ENCODE measurements around the gene NFU1.

DNA sequence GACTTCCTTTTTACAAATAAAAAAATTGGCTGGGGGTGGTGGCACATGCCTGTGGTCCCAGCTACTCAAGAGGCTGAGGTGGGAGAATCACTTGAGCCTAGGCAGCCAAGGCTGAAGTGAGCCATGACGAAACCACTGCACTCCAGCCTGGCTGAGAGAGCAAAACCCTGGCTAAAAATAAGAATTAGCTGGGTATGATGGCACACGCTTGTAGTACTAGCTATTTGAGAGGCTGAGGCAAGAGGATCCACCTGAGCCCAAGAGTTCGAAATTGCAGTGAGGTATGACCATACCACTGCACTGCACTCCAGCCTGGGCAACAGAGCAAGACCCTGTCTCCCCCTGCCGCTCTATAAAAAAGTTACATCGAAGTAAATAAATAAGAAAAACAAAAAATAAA, 83.9 kb downstream of the NFU1 start:
- TF ChIP-seq, protein P1, sequence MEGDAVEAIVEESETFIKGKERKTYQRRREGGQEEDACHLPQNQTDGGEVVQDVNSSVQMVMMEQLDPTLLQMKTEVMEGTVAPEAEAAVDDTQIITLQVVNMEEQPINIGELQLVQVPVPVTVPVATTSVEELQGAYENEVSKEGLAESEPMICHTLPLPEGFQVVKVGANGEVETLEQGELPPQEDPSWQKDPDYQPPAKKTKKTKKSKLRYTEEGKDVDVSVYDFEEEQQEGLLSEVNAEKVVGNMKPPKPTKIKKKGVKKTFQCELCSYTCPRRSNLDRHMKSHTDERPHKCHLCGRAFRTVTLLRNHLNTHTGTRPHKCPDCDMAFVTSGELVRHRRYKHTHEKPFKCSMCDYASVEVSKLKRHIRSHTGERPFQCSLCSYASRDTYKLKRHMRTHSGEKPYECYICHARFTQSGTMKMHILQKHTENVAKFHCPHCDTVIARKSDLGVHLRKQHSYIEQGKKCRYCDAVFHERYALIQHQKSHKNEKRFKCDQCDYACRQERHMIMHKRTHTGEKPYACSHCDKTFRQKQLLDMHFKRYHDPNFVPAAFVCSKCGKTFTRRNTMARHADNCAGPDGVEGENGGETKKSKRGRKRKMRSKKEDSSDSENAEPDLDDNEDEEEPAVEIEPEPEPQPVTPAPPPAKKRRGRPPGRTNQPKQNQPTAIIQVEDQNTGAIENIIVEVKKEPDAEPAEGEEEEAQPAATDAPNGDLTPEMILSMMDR (tag by site-specific recombination; IDR thresholded peaks at IDR 0.05): no peak
- TF ChIP-seq ZNF768 (tag by site-specific recombination; IDR thresholded peaks at IDR 0.05) (no peak), ZNF501 (tag by site-specific recombination; IDR thresholded peaks at IDR 0.05) (no peak), ZNF776 (tag by site-specific recombination; IDR thresholded peaks at IDR 0.05; ENCODE audit: borderline replicate concordance) (no peak), ZNF121 (tag by site-specific recombination; IDR thresholded peaks at IDR 0.05) (no peak), ZNF76 (tag by site-specific recombination; IDR thresholded peaks at IDR 0.05; ENCODE audit: borderline replicate concordance, low read depth) (no peak), ZNF521 (tag by site-specific recombination; IDR thresholded peaks at IDR 0.05) (no peak), YY1 (tag by site-specific recombination; IDR thresholded peaks at IDR 0.05) (no peak), ZFP69B (tag by site-specific recombination; IDR thresholded peaks at IDR 0.05) (no peak), ZNF174 (tag by site-specific recombination; IDR thresholded peaks at IDR 0.05) (no peak), ZNF670 (tag by site-specific recombination; IDR thresholded peaks at IDR 0.05; ENCODE audit: low read depth) (no peak)
- TF ChIP-seq, protein P2, sequence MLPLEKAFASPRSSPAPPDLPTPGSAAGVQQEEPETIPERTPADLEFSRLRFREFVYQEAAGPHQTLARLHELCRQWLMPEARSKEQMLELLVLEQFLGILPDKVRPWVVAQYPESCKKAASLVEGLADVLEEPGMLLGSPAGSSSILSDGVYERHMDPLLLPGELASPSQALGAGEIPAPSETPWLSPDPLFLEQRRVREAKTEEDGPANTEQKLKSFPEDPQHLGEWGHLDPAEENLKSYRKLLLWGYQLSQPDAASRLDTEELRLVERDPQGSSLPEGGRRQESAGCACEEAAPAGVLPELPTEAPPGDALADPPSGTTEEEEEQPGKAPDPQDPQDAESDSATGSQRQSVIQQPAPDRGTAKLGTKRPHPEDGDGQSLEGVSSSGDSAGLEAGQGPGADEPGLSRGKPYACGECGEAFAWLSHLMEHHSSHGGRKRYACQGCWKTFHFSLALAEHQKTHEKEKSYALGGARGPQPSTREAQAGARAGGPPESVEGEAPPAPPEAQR (tag by site-specific recombination; IDR thresholded peaks at IDR 0.05): no peak
- TF ChIP-seq, protein P3, sequence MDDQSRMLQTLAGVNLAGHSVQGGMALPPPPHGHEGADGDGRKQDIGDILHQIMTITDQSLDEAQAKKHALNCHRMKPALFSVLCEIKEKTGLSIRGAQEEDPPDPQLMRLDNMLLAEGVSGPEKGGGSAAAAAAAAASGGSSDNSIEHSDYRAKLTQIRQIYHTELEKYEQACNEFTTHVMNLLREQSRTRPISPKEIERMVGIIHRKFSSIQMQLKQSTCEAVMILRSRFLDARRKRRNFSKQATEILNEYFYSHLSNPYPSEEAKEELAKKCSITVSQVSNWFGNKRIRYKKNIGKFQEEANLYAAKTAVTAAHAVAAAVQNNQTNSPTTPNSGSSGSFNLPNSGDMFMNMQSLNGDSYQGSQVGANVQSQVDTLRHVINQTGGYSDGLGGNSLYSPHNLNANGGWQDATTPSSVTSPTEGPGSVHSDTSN (CRISPR knock-in tag; IDR thresholded peaks at IDR 0.05): no peak
- TF ChIP-seq, protein P4, sequence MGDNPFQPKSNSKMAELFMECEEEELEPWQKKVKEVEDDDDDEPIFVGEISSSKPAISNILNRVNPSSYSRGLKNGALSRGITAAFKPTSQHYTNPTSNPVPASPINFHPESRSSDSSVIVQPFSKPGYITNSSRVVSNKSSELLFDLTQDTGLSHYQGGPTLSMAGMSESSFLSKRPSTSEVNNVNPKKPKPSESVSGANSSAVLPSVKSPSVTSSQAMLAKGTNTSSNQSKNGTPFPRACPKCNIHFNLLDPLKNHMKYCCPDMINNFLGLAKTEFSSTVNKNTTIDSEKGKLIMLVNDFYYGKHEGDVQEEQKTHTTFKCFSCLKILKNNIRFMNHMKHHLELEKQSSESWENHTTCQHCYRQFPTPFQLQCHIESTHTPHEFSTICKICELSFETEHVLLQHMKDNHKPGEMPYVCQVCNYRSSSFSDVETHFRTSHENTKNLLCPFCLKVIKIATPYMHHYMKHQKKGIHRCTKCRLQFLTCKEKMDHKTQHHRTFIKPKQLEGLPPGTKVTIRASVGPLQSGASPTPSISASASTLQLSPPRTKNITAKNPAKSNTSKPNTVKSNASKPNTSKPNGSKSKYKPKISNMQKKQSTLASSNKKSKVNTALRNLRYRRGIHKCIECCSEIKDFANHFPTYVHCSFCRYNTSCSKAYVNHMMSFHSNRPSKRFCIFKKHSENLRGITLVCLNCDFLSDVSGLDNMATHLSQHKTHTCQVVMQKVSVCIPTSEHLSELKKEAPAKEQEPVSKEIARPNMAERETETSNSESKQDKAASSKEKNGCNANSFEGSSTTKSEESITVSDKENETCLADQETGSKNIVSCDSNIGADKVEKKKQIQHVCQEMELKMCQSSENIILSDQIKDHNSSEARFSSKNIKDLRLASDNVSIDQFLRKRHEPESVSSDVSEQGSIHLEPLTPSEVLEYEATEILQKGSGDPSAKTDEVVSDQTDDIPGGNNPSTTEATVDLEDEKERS (tag by site-specific recombination; IDR thresholded peaks at IDR 0.05): no peak
